Stimulated activated naive CD8-positive, alpha-beta T cell treated with anti-CD3 and anti-CD28 coated beads, Interleukin-15, amount 100 ng/mL, for 72 hours (primary cell): ENCODE measurements around the gene HSDL2.
A peak's percentile ranks its signal among the peaks of the same experiment; 100 is the strongest.

ENCODE experiments used
- ATAC-seq: fragments of 150-1000 bp; cut with Tn5 transposase; 2 replicates; pipeline ENCODE4 v1.10.0; 2021; ENCODE audit warnings: mild to moderate bottlenecking, moderate library complexity
- DNase-seq, 2 donors: peaks; one replicate each; pipeline ENCODE4 v3.0.0; 2021 to 2022
- H3K27ac Mint-ChIP-seq, 2 donors: one replicate each; pipeline ENCODE4 v1.8.0; 2022; ENCODE audit warnings: mild to moderate bottlenecking in 2 of 2, mixed read lengths in 2 of 2, moderate library complexity in 2 of 2
- H3K27me3 Mint-ChIP-seq: one replicate; pipeline ENCODE4 v1.8.0; 2022; ENCODE audit warnings: mixed read lengths
- H3K4me1 Mint-ChIP-seq: one replicate; pipeline ENCODE4 v1.8.0; 2022; ENCODE audit warnings: mild to moderate bottlenecking, mixed read lengths
- H3K4me3 Mint-ChIP-seq, 2 donors: one replicate each; pipeline ENCODE4 v1.8.0; 2022; ENCODE audit warnings: mild to moderate bottlenecking in 2 of 2, mixed read lengths in 2 of 2, moderate library complexity in 1 of 2
- H3K9me3 Mint-ChIP-seq, 2 donors: one replicate each; pipeline ENCODE4 v1.8.0; 2022; ENCODE audit warnings: mixed read lengths in 2 of 2

HSDL2 gene

GRCh38 chr9:112443200-112443599 lies 63.3 kb downstream of the HSDL2 start:
- DNase-seq, result peak in 1 of 2 donors; percentile 12
- no peak overlapping the region for H3K4me3 Mint-ChIP-seq
- no peaks in the 10 kb centered on the region for H3K9me3 Mint-ChIP-seq
- no peak for ATAC-seq
- H3K27me3 Mint-ChIP-seq, result no peaks in the 10 kb centered on the region
- no peaks in the 10 kb centered on the region for H3K4me1 Mint-ChIP-seq
- H3K27ac Mint-ChIP-seq, result no peak overlapping the region

- no peak overlapping the region for H3K27ac Mint-ChIP-seq
- no peak for ATAC-seq
- no peaks in the 10 kb centered on the region for H3K9me3 Mint-ChIP-seq
- H3K4me1 Mint-ChIP-seq, result no peaks in the 10 kb centered on the region
- H3K4me3 Mint-ChIP-seq, result no peak overlapping the region
- H3K27me3 Mint-ChIP-seq, result no peaks in the 10 kb centered on the region
- DNase-seq, result no peak
Observed at GRCh38 chr9:112443636-112444035, 63.7 kb downstream of the HSDL2 start.

GRCh38 chr9:112445196-112445595 lies 65.3 kb downstream of the HSDL2 start:
- Mint-ChIP-seq H3K27me3 (no peaks in the 10 kb centered on the region), H3K4me1 (no peaks in the 10 kb centered on the region), H3K27ac (peak overlapping the region in 1 of 2 donors; percentile 85), H3K4me3 (no peak overlapping the region), H3K9me3 (no peaks in the 10 kb centered on the region)
- ATAC-seq, result no peak
- DNase-seq, result no peak

- DNase-seq (no peak), ATAC-seq (no peak)
- Mint-ChIP-seq H3K27ac (no peak overlapping the region), H3K4me3 (no peak overlapping the region), H3K9me3 (no peaks in the 10 kb centered on the region), H3K27me3 (no peaks in the 10 kb centered on the region), H3K4me1 (no peaks in the 10 kb centered on the region)
Observed at GRCh38 chr9:112446080-112446479, 66.2 kb downstream of the HSDL2 start.

GRCh38 chr9:112446526-112446925 lies 66.6 kb downstream of the HSDL2 start:
- Mint-ChIP-seq H3K27me3 (no peaks in the 10 kb centered on the region), H3K9me3 (no peaks in the 10 kb centered on the region), H3K27ac (peak overlapping the region in 1 of 2 donors; percentile 77), H3K4me3 (no peak overlapping the region), H3K4me1 (no peaks in the 10 kb centered on the region)
- ATAC-seq (no peak), DNase-seq (no peak)

- H3K27me3 Mint-ChIP-seq, result no peaks in the 10 kb centered on the region
- DNase-seq (no peak), ATAC-seq (no peak)
- no peaks in the 10 kb centered on the region for H3K9me3 Mint-ChIP-seq
- H3K27ac Mint-ChIP-seq, result no peak overlapping the region
- no peaks in the 10 kb centered on the region for H3K4me1 Mint-ChIP-seq
- no peak overlapping the region for H3K4me3 Mint-ChIP-seq
Observed at GRCh38 chr9:112447283-112447761, 67.4 kb downstream of the HSDL2 start.

GRCh38 chr9:112462855-112463254 lies 82.9 kb downstream of the HSDL2 start:
- Mint-ChIP-seq H3K9me3 (no peaks in the 10 kb centered on the region), H3K4me3 (no peak overlapping the region), H3K4me1 (no peaks in the 10 kb centered on the region), H3K27me3 (no peaks in the 10 kb centered on the region), H3K27ac (no peak overlapping the region)
- ATAC-seq, result no peak
- no peak for DNase-seq

GRCh38 chr9:112465352-112465751 lies 85.4 kb downstream of the HSDL2 start:
- Mint-ChIP-seq H3K9me3 (no peaks in the 10 kb centered on the region), H3K4me3 (no peak overlapping the region), H3K27me3 (no peaks in the 10 kb centered on the region), H3K4me1 (no peaks in the 10 kb centered on the region), H3K27ac (peak overlapping the region in 1 of 2 donors; percentile 6)
- ATAC-seq (no peak), DNase-seq (no peak)

- no peak overlapping the region for H3K4me3 Mint-ChIP-seq
- H3K4me1 Mint-ChIP-seq, result no peaks in the 10 kb centered on the region
Observed at GRCh38 chr9:112472996-112473395, 93.1 kb downstream of the HSDL2 start.

GRCh38 chr9:112473986-112474385 lies 94.1 kb downstream of the HSDL2 start:
- H3K9me3 Mint-ChIP-seq, result no peaks in the 10 kb centered on the region
- no peak overlapping the region for H3K4me3 Mint-ChIP-seq
- no peaks in the 10 kb centered on the region for H3K27me3 Mint-ChIP-seq
- DNase-seq (no peak), ATAC-seq (no peak)
- no peaks in the 10 kb centered on the region for H3K4me1 Mint-ChIP-seq
- no peak overlapping the region for H3K27ac Mint-ChIP-seq

More at GRCh38 chr9:112472996-112473395, 93.1 kb downstream of the HSDL2 start:
- DNase-seq (no peak), ATAC-seq (no peak)
- Mint-ChIP-seq H3K9me3 (no peaks in the 10 kb centered on the region), H3K27me3 (no peaks in the 10 kb centered on the region), H3K27ac (no peak overlapping the region)

- DNase-seq, result no peak
- H3K4me3 Mint-ChIP-seq, result no peak overlapping the region
- no peak for ATAC-seq
- no peak overlapping the region for H3K27ac Mint-ChIP-seq
- H3K4me1 Mint-ChIP-seq, result no peaks in the 10 kb centered on the region
- H3K9me3 Mint-ChIP-seq, result no peaks in the 10 kb centered on the region
- no peaks in the 10 kb centered on the region for H3K27me3 Mint-ChIP-seq
Observed at GRCh38 chr9:112475318-112475717, 95.4 kb downstream of the HSDL2 start.

GRCh38 chr9:112477330-112477729 lies 97.4 kb downstream of the HSDL2 start:
- H3K4me1 Mint-ChIP-seq, result no peaks in the 10 kb centered on the region
- H3K4me3 Mint-ChIP-seq, result no peak overlapping the region
- DNase-seq (no peak), ATAC-seq (no peak)
- H3K9me3 Mint-ChIP-seq, result no peaks in the 10 kb centered on the region
- peak overlapping the region in 1 of 2 donors; percentile 42 for H3K27ac Mint-ChIP-seq
- no peaks in the 10 kb centered on the region for H3K27me3 Mint-ChIP-seq

GRCh38 chr9:112479221-112479620 lies 99.3 kb downstream of the HSDL2 start:
- DNase-seq, result no peak
- Mint-ChIP-seq H3K4me3 (no peak overlapping the region), H3K27ac (no peak overlapping the region), H3K4me1 (no peaks in the 10 kb centered on the region), H3K27me3 (no peaks in the 10 kb centered on the region), H3K9me3 (no peaks in the 10 kb centered on the region)
- no peak for ATAC-seq

GRCh38 chr9:112484607-112485006 lies 104.7 kb downstream of the HSDL2 start:
- peak overlapping the region in 1 of 2 donors; percentile 41 for H3K27ac Mint-ChIP-seq
- no peaks in the 10 kb centered on the region for H3K9me3 Mint-ChIP-seq
- H3K4me1 Mint-ChIP-seq, result peaks cover 36% of the 10 kb centered on the region
- no peak for ATAC-seq
- no peak for DNase-seq
- H3K27me3 Mint-ChIP-seq, result no peaks in the 10 kb centered on the region
- H3K4me3 Mint-ChIP-seq, result no peak overlapping the region

- no peaks in the 10 kb centered on the region for H3K27me3 Mint-ChIP-seq
- H3K9me3 Mint-ChIP-seq, result no peaks in the 10 kb centered on the region
- DNase-seq (no peak), ATAC-seq (no peak)
- peaks cover 44% of the 10 kb centered on the region for H3K4me1 Mint-ChIP-seq
- H3K27ac Mint-ChIP-seq, result peak overlapping the region in 1 of 2 donors; percentile 97
- peak overlapping the region; percentile 98 for H3K4me3 Mint-ChIP-seq
Observed at GRCh38 chr9:112485574-112485973, 105.7 kb downstream of the HSDL2 start.

GRCh38 chr9:112486221-112487007 lies 106.5 kb downstream of the HSDL2 start, which contains the start of gene KIAA1958:
TSS of gene KIAA1958 (plus strand) at chr9:112486827. CDS start at chr9:112574081, 87,254 bp downstream.
- no peaks in the 10 kb centered on the region for H3K9me3 Mint-ChIP-seq
- peak within 1 kb of the TSS; percentile 98 for H3K4me3 Mint-ChIP-seq
- peaks cover 46% of the 10 kb centered on the region for H3K4me1 Mint-ChIP-seq
- peak within 1 kb of the TSS; percentile 97 to 99 for H3K27ac Mint-ChIP-seq
- DNase-seq, result peak; percentile 85 to 90
- no peaks in the 10 kb centered on the region for H3K27me3 Mint-ChIP-seq
- ATAC-seq, result peak; percentile 97
